Stomach (tissue), 4 donors: Measurements from ENCODE around the gene ABCC10.

ENCODE experiments used
- CTCF ChIP-seq, 7 experiments: fragments of 450-650 bp in 4 of 7; fragments of 200-600 bp in 3 of 7; sonication (generic) in 3 of 7; IDR thresholded peaks; one replicate each; pipeline ENCODE4 v1.5.1; 2016 to 2019; ENCODE audit warnings: antibody characterized with exemption in 7 of 7, control low read depth in 2 of 7, mild to moderate bottlenecking in 1 of 7
- EP300 ChIP-seq: sonication (generic); formaldehyde crosslinking; IDR thresholded peaks from one replicate; pipeline ENCODE4 v1.6.1; 2017; ENCODE audit warnings: antibody characterized with exemption
- POLR2A ChIP-seq, 4 donors: fragments of 450-650 bp; IDR thresholded peaks; one replicate each; pipeline ENCODE4 v1.6.1; 2016; ENCODE audit warnings: antibody characterized with exemption in 4 of 4, control low read depth in 2 of 4, mild to moderate bottlenecking in 1 of 4, moderate library complexity in 1 of 4
- POLR2AphosphoS5 ChIP-seq, 3 donors: sonication (generic); formaldehyde crosslinking; IDR thresholded peaks; one replicate each; pipeline ENCODE4 v1.6.1; 2016; ENCODE audit warnings: antibody characterized with exemption in 3 of 3

GRCh38 chr6:43459535-43459934 is 32.2 kb downstream of the ABCC10 start:
- TF ChIP-seq POLR2A (IDR thresholded peaks at IDR 0.05), result no peak
- TF ChIP-seq CTCF (IDR thresholded peaks at IDR 0.05), result no peak
- TF ChIP-seq POLR2AphosphoS5 (IDR thresholded peaks at IDR 0.05), result no peak
- no peak for TF ChIP-seq EP300
